ENCODE results near the gene FRYL.

DNA sequence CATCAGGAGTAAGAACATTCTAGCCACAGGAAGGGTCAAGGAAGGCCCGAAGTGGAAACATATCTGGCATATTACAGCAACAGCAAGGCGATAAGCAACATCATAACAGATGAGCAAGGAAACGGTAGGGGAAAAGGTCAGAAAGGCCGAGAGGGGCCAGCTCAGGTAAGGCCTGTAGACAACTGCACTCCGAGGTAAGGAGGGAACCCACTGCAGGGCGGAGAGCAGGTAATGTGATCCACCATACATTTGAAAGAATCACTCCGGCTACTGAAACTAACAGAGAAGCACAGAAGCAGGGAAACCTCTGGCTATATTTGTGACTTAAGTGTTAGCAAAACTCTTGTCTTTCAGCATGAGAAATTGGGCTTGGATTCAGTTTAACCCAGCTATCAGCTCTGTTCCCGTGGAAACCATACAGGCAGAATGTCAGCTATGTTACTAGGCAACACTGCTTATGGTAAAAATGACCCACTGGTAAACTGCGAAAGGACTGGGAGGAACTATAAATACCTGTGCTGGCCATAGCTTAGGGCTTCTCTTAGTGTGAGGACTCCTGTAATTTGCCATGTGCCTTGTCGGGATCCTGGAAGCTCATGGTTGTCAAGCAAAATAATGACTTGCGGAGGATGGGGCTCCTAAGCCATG lies 31.0 kb downstream of the FRYL start:
- TF ChIP-seq, protein P1, sequence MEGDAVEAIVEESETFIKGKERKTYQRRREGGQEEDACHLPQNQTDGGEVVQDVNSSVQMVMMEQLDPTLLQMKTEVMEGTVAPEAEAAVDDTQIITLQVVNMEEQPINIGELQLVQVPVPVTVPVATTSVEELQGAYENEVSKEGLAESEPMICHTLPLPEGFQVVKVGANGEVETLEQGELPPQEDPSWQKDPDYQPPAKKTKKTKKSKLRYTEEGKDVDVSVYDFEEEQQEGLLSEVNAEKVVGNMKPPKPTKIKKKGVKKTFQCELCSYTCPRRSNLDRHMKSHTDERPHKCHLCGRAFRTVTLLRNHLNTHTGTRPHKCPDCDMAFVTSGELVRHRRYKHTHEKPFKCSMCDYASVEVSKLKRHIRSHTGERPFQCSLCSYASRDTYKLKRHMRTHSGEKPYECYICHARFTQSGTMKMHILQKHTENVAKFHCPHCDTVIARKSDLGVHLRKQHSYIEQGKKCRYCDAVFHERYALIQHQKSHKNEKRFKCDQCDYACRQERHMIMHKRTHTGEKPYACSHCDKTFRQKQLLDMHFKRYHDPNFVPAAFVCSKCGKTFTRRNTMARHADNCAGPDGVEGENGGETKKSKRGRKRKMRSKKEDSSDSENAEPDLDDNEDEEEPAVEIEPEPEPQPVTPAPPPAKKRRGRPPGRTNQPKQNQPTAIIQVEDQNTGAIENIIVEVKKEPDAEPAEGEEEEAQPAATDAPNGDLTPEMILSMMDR (conservative IDR thresholded peaks at IDR 0.05 in 1 of 2, IDR thresholded peaks at IDR 0.05 in 1 of 2; ENCODE audit: low read depth in 1 of 2, low read length in 2 of 2), result no peak
- TF ChIP-seq EZH2 (IDR thresholded peaks at IDR 0.05; ENCODE audit: low read length, missing control alignments), result no peak

All from fibroblast of lung (primary cell).